GM18519 (cell line): ENCODE data around the gene GALR2.

Source experiments
- ATAC-seq: cut with Tn5 transposase; IDR thresholded peaks from one replicate; pipeline ENCODE4 v1.9.1; 2021; ENCODE audit warnings: mild to moderate bottlenecking, moderate library complexity; ENCODE audit not compliant: unreplicated experiment, low FRiP score

GALR2 gene

DNA sequence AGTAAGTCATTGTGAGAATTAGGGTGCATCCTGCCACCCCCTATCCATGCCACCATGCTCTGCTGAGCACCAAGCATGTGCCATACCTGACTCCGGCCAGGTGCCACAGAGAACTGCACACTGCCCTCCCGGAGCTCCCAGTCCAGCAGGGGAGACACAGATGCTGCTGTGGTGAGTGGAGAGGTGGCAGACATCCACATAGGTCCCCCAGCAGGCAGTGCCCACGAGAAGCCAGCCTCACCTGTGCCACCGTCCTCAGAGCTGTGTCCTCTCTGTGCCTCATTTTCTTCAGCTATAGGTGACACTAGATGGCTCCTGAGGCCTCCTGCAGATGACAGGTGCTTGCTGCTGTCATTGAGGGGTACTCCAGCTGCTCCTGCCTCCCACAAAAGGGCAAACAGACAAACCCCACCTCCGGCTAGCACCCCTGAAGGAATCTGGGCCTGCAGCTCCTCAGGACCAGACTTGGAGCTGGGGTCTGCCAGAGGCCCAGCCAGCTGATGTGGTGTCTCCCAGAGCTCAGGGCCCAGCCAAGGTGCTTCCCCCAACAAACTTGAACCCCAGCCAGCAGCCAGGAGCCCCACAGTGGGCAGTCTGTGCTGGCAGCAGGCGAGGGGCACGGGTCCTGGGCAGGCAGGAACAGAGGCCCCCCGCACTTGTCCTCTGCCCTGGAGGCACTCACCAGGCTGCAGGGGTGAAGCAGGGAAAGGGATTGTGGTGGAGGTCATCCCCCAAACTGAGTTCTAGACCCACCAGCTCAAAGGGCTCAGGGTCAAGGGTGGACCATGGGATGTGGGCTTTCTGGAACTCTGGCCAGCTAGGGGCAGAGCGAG is 49.4 kb downstream of the GALR2 start:
- no peak for ATAC-seq

DNA sequence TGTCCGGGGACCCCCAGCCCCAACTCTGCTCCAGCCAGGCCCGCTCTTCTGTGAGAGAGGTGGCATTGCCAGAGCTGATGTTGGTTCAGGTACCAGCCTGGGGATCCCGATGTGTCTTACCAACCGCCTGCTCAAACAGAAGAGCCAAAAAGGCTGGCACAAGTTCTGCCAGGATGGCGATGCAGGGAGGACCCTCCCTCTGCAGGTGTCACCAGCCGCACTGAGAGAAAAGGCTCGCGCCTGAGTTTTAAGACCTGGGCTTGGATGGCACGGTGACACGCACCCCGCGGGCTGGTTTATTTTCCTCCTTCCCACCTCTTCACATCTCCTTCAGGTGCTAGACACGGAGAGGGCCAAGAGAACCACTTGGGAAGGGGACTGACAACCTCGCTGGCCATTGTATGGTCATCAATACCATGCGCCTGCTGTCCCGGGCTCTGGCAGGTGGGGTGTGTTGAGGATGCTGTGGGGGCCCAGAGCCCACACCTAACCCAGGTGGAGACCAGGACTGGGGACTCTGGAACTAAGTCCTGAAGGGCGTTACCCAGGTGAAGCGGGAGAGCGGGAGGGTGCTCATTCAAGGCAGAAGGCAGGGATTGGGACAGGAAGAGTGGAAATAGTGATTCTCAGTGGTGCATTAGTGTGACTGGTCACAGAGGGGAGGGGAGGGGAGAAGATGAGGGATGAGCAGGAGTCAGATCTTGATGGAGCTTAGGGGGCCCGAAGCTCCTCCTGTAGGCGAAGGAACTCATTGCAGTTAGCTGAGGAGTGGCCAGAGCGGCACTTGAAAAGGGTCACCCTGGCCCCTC is 50.2 kb downstream of the GALR2 start:
- no peak for ATAC-seq

DNA sequence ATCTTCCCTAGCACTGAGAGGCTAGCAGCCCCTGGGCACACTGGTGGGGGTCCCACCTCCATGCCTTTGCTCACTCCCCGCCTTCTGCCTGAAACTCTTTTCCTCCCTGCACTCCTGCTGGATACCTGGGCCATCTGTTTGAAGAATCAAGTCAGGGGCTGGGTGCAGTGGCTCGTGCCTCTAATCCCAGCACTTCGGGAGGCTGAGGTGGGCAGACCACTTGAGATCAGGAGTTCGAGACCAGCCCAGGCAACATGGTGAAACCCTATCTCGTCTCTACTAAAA is 50.8 kb downstream of the GALR2 start:
- ATAC-seq, result no peak

DNA sequence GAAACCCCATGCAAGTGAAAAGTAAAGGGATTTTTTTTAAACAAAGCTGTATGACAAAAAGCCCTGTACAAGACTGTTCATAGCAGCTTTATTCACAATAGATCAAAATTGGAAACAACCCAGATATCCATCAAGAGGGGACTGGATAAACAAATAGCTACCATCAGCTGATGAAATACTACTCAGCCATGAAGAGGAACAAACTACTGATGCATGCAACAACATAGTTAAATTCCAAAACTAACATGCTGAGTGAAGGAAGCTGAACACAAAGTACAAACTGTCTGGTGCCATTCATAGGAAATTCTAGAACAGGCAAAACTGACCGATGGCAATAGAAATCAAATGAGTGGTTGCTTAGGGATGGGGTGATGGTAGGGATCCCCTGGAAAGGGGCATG is 51.3 kb downstream of the GALR2 start:
- no peak for ATAC-seq
